Measurements from ENCODE around the gene MED13.

Gene MED13

DNA sequence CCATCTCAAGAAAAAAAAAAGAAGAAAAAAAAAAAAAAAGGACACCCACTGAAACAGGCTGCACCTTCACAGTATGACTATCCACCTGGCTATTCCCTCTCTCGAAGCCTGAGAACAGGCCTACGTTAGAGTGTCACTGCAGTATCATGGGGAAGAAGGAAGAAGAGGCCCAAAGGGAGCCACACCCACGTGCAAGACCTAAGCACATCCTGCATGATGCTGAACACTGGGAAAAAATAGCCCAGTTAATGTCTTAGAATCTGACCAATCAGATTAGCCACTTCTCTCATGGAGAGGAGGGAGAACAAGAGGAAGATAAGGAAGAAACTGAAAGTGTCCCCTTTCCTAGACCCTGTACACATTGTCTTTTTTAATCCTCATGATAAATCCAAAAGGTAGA, 19.5 kb upstream of the MED13 start:
- H4K8ac ChIP-seq (ENCODE audit: low read length), result peak overlapping the region; percentile 4
- no peak overlapping the region for H2BK12ac ChIP-seq (ENCODE audit: low read length in 2 of 2)
- no peak overlapping the region for H3K23ac ChIP-seq (ENCODE audit: low read length in 2 of 2)
- no peak overlapping the region for H3K14ac ChIP-seq (ENCODE audit: low read length in 2 of 2)
- H3K9ac ChIP-seq (ENCODE audit: low read length), result no peak overlapping the region
- no peak overlapping the region for H3K4me3 ChIP-seq (ENCODE audit: insufficient read depth in 1 of 2, low read depth in 1 of 2, low read length in 2 of 2)
- H3K4me2 ChIP-seq (ENCODE audit: low read length, poor library complexity, severe bottlenecking), result no peak overlapping the region
- H2BK5ac ChIP-seq (ENCODE audit: low read depth, low read length, poor library complexity, severe bottlenecking), result no peak overlapping the region
- H3K4ac ChIP-seq (ENCODE audit: low read depth in 1 of 2, low read length in 2 of 2), result no peak overlapping the region
- H3K27me3 ChIP-seq (ENCODE audit: control insufficient read depth in 1 of 2, insufficient read depth in 1 of 2, low read length in 2 of 2), result no peaks in the 10 kb centered on the region
- no peak overlapping the region for H2BK120ac ChIP-seq (ENCODE audit: low read depth, low read length)
- H3K9me3 ChIP-seq (ENCODE audit: control insufficient read depth, low read length), result no peaks in the 10 kb centered on the region
- H3K36me3 ChIP-seq (ENCODE audit: control insufficient read depth in 1 of 2, insufficient read depth in 2 of 2, low read depth in 1 of 2, low read length in 2 of 2), result no peaks in the 10 kb centered on the region
- no peak for DNase-seq
- no peak overlapping the region for H4K91ac ChIP-seq (ENCODE audit: low read length)
- no peak overlapping the region for H2AFZ ChIP-seq (ENCODE audit: low read depth, low read length)
- H2AK5ac ChIP-seq (ENCODE audit: low read length, severe bottlenecking), result no peak overlapping the region
- no peak overlapping the region for H2BK15ac ChIP-seq (ENCODE audit: low read depth, poor library complexity, severe bottlenecking)
- 94% methylated on average over 2 of the region's 3 CpGs for WGBS
- H3K27ac ChIP-seq (ENCODE audit: low read length, poor library complexity, severe bottlenecking), result no peak overlapping the region
- no peaks in the 10 kb centered on the region for H3K79me1 ChIP-seq (replicated peaks; ENCODE audit: low read length, poor library complexity, severe bottlenecking)
- H3K18ac ChIP-seq (ENCODE audit: low read depth in 1 of 2, low read length in 2 of 2), result no peak overlapping the region
- no peaks in the 10 kb centered on the region for H3K4me1 ChIP-seq (ENCODE audit: control insufficient read depth, insufficient read depth, low read depth, low read length)

DNA sequence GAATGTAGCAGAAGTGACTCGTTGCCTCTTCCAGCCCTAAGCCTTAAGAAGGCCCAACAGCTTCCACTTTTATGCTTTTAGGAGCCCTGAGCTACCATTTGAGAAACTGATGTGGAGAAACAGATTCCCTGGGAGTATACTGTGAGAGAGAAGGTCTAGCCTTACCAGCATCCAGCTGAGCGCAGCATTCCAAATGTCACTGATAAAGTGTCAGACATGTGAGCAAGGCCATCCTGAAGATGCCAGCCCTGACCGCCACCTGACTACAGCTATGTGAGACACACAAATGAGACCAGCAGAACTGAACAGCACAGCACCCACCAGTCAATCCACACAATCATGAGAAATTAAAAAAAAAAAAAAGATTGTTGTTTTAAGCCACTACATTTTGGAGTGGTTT, 18.6 kb upstream of the MED13 start:
- no peak for DNase-seq
- Histone ChIP-seq H3K27me3 (ENCODE audit: control insufficient read depth in 1 of 2, insufficient read depth in 1 of 2, low read length in 2 of 2) (no peaks in the 10 kb centered on the region), H2BK120ac (ENCODE audit: low read depth, low read length) (no peak overlapping the region), H2AFZ (ENCODE audit: low read depth, low read length) (no peak overlapping the region), H3K9ac (ENCODE audit: low read length) (no peak overlapping the region), H3K18ac (ENCODE audit: low read depth in 1 of 2, low read length in 2 of 2) (no peak overlapping the region), H3K27ac (ENCODE audit: low read length, poor library complexity, severe bottlenecking) (no peak overlapping the region), H2BK15ac (ENCODE audit: low read depth, poor library complexity, severe bottlenecking) (no peak overlapping the region), H2BK5ac (ENCODE audit: low read depth, low read length, poor library complexity, severe bottlenecking) (no peak overlapping the region), H4K91ac (ENCODE audit: low read length) (no peak overlapping the region), H3K4me1 (ENCODE audit: control insufficient read depth, insufficient read depth, low read depth, low read length) (no peaks in the 10 kb centered on the region), H3K14ac (ENCODE audit: low read length in 2 of 2) (no peak overlapping the region), H2BK12ac (ENCODE audit: low read length in 2 of 2) (no peak overlapping the region), H4K8ac (ENCODE audit: low read length) (no peak overlapping the region), H3K79me1 (replicated peaks; ENCODE audit: low read length, poor library complexity, severe bottlenecking) (no peaks in the 10 kb centered on the region), H3K36me3 (ENCODE audit: control insufficient read depth in 1 of 2, insufficient read depth in 2 of 2, low read depth in 1 of 2, low read length in 2 of 2) (no peaks in the 10 kb centered on the region), H3K23ac (ENCODE audit: low read length in 2 of 2) (no peak overlapping the region), H2AK5ac (ENCODE audit: low read length, severe bottlenecking) (no peak overlapping the region), H3K9me3 (ENCODE audit: control insufficient read depth, low read length) (no peaks in the 10 kb centered on the region), H3K4me2 (ENCODE audit: low read length, poor library complexity, severe bottlenecking) (no peak overlapping the region), H3K4me3 (ENCODE audit: insufficient read depth in 1 of 2, low read depth in 1 of 2, low read length in 2 of 2) (no peak overlapping the region), H3K4ac (ENCODE audit: low read depth in 1 of 2, low read length in 2 of 2) (no peak overlapping the region)
- 100% methylated on average over 3 of the region's 3 CpGs for WGBS

DNA sequence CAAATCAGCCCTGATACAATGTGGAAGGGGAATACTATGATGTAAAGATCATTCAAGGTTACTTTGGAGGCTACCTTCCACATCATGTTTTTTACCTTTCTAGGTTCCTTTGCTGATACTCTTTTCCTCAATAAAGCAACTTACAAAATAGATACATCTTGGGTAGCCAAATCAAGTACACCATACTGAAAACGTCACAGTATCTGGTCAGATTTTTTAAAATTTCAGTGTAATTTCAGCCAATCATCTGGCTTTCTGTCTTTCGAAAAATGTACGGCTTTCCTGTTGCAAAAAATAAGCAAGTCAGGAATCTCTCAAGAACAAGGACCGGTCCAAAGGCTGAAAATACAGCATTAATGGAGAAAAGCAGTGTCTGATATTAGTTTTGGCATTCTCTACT, 15.6 kb upstream of the MED13 start:
- WGBS, result 92% methylated on average over 4 of the region's 4 CpGs
- H3K36me3 ChIP-seq (ENCODE audit: control insufficient read depth in 1 of 2, insufficient read depth in 2 of 2, low read depth in 1 of 2, low read length in 2 of 2), result no peaks in the 10 kb centered on the region
- no peak overlapping the region for H2BK12ac ChIP-seq (ENCODE audit: low read length in 2 of 2)

DNA sequence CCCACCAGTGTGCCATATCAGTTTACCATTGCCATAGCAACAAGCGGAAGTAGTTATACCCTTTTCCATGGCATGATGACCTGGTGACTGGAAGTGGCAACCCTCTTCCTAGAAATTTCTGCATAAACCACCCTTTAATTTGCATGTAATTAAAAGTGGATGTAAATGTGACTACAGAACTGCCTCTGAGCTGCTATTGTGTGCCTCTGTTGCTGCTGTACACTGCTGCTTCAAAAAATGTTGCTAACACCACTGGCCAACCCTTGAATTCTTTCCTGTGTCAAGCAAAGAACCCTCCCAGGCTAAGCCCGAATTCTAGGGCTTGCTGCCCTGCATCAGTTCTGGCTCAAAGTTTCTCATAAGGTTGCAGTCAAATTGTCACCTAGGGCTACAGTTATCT, 12.9 kb upstream of the MED13 start:
- no peak overlapping the region for H2BK15ac ChIP-seq (ENCODE audit: low read depth, poor library complexity, severe bottlenecking)
- no peak overlapping the region for H2BK12ac ChIP-seq (ENCODE audit: low read length in 2 of 2)
- H3K18ac ChIP-seq (ENCODE audit: low read depth in 1 of 2, low read length in 2 of 2), result no peak overlapping the region
- no peak overlapping the region for H2AK5ac ChIP-seq (ENCODE audit: low read length, severe bottlenecking)
- no peaks in the 10 kb centered on the region for H3K36me3 ChIP-seq (ENCODE audit: control insufficient read depth in 1 of 2, insufficient read depth in 2 of 2, low read depth in 1 of 2, low read length in 2 of 2)
- peaks cover 0 to 7% of the 10 kb centered on the region in 2 experiments for H3K27me3 ChIP-seq (ENCODE audit: control insufficient read depth in 1 of 2, insufficient read depth in 1 of 2, low read length in 2 of 2)
- no peak overlapping the region for H2AFZ ChIP-seq (ENCODE audit: low read depth, low read length)
- no peak overlapping the region for H3K4me3 ChIP-seq (ENCODE audit: insufficient read depth in 1 of 2, low read depth in 1 of 2, low read length in 2 of 2)
- peaks cover 2% of the 10 kb centered on the region for H3K4me1 ChIP-seq (ENCODE audit: control insufficient read depth, insufficient read depth, low read depth, low read length)
- no peak overlapping the region for H3K4me2 ChIP-seq (ENCODE audit: low read length, poor library complexity, severe bottlenecking)
- H2BK5ac ChIP-seq (ENCODE audit: low read depth, low read length, poor library complexity, severe bottlenecking), result no peak overlapping the region
- no peak overlapping the region for H3K9ac ChIP-seq (ENCODE audit: low read length)
- no peak overlapping the region for H2BK120ac ChIP-seq (ENCODE audit: low read depth, low read length)
- no peaks in the 10 kb centered on the region for H3K9me3 ChIP-seq (ENCODE audit: control insufficient read depth, low read length)
- no peak overlapping the region for H3K27ac ChIP-seq (ENCODE audit: low read length, poor library complexity, severe bottlenecking)
- no peak overlapping the region for H3K4ac ChIP-seq (ENCODE audit: low read depth in 1 of 2, low read length in 2 of 2)
- DNase-seq, result no peak
- WGBS, result 88% methylated on average over 1 of the region's 2 CpGs
- H3K79me1 ChIP-seq (replicated peaks; ENCODE audit: low read length, poor library complexity, severe bottlenecking), result no peaks in the 10 kb centered on the region
- no peak overlapping the region for H4K8ac ChIP-seq (ENCODE audit: low read length)
- H3K14ac ChIP-seq (ENCODE audit: low read length in 2 of 2), result no peak overlapping the region
- no peak overlapping the region for H4K91ac ChIP-seq (ENCODE audit: low read length)
- peak overlapping the region in 1 of 2 experiments; percentile 31 for H3K23ac ChIP-seq (ENCODE audit: low read length in 2 of 2)

More for the DNA sequence above, 15.6 kb upstream of the MED13 start:
- Histone ChIP-seq H2BK5ac (ENCODE audit: low read depth, low read length, poor library complexity, severe bottlenecking) (no peak overlapping the region), H3K4me2 (ENCODE audit: low read length, poor library complexity, severe bottlenecking) (no peak overlapping the region), H3K9me3 (ENCODE audit: control insufficient read depth, low read length) (no peaks in the 10 kb centered on the region), H3K9ac (ENCODE audit: low read length) (no peak overlapping the region), H3K18ac (ENCODE audit: low read depth in 1 of 2, low read length in 2 of 2) (no peak overlapping the region), H3K4me3 (ENCODE audit: insufficient read depth in 1 of 2, low read depth in 1 of 2, low read length in 2 of 2) (no peak overlapping the region), H3K23ac (ENCODE audit: low read length in 2 of 2) (no peak overlapping the region), H2AK5ac (ENCODE audit: low read length, severe bottlenecking) (no peak overlapping the region), H4K8ac (ENCODE audit: low read length) (no peak overlapping the region), H3K27me3 (ENCODE audit: control insufficient read depth in 1 of 2, insufficient read depth in 1 of 2, low read length in 2 of 2) (peaks cover 0 to 7% of the 10 kb centered on the region in 2 experiments), H2BK120ac (ENCODE audit: low read depth, low read length) (no peak overlapping the region), H3K4me1 (ENCODE audit: control insufficient read depth, insufficient read depth, low read depth, low read length) (no peaks in the 10 kb centered on the region), H3K14ac (ENCODE audit: low read length in 2 of 2) (no peak overlapping the region), H2AFZ (ENCODE audit: low read depth, low read length) (no peak overlapping the region), H2BK15ac (ENCODE audit: low read depth, poor library complexity, severe bottlenecking) (no peak overlapping the region), H3K4ac (ENCODE audit: low read depth in 1 of 2, low read length in 2 of 2) (no peak overlapping the region), H3K27ac (ENCODE audit: low read length, poor library complexity, severe bottlenecking) (no peak overlapping the region), H3K79me1 (replicated peaks; ENCODE audit: low read length, poor library complexity, severe bottlenecking) (no peaks in the 10 kb centered on the region), H4K91ac (ENCODE audit: low read length) (no peak overlapping the region)
- no peak for DNase-seq
